HG03432 (cell line): ENCODE measurements around the gene MAT1A.
"Not testable (repeated sequence)": the region's sequence is repeated elsewhere in the genome, so short reads cannot be mapped to it uniquely, and the experiment has no call there.

Experiments used
- ATAC-seq: cut with Tn5 transposase; IDR thresholded peaks from one replicate; pipeline ENCODE4 v1.9.1; 2021; ENCODE audit warnings: mild to moderate bottlenecking, moderate library complexity; ENCODE audit not compliant: unreplicated experiment

Gene MAT1A

DNA sequence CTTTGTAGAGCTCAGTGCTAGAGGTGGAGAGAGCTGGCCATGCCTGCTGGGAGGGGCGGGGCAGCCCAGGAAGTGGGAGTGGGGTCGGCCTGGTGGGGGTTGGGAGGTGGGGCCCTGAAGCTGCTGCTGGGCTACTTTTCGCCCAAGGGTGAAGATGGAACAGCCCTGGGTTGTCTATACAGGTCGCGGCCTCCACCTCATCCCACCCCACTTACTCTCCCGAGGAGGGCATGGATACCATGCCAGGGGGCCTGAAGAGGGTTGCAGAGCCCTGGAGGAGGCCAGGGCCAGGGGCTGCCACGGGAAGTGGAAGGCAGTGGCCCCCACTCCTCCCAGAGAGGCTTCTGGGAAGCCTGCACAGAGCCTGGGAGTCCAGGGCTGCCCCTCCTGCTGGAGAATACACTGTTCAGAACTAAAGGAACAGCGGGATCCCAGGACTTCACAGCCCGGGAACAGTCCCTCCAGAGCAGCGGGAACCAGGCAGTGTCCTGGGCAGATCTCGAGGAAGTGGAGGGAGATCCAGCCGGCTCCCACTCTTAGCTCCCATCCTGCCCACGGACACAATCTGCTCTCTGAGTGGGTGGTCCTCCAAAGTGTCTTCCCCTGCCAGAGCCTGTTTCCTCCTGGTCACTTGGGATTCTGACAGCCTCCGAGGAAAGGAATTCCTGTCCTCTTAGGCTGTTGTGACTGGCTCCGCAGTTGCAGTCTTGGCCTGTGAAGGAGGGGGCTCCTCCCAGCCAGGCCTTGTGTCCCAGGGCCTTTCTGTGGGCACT is 23.5 kb downstream of the MAT1A start:
- ATAC-seq: no peak

GRCh38 chr10:80264081-80265056 is 25.1 kb downstream of the MAT1A start:
- ATAC-seq: no peak

DNA sequence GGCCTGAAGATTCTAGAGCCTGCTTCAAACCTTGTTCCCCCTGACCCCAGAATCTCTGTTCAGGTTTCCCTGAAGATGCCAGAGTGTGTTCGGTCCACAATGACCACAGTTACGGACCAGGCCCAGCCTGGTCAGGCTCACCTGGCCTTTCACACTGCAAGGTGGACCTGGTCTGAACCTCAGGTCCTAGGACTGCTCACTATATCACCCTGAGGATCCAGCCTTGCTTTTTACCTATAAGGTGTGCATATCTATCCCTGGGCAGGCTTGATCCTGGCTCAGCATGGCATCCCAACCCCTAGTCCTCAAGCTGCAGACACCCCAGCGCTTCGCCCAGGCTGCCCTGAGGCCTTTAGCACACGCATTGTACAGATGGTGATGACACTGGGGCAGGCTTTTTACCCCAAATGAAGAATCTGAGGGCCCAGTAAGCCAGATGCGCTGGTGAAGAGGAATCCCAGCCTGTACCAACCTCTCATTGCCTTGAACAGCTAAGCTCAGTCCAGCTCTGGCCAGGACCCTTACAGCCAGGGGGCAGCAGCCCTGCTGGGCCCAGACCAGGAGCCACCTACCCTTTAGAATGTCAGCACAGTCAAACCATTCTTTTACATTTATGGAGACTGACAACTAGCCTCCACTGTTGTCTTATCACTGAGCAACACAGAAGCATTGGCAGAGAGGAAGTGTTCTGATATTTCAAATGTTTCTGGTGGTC is 28.0 kb downstream of the MAT1A start:
- no peak for ATAC-seq

GRCh38 chr10:80260295-80261243 is 28.9 kb downstream of the MAT1A start:
- ATAC-seq: no peak

DNA sequence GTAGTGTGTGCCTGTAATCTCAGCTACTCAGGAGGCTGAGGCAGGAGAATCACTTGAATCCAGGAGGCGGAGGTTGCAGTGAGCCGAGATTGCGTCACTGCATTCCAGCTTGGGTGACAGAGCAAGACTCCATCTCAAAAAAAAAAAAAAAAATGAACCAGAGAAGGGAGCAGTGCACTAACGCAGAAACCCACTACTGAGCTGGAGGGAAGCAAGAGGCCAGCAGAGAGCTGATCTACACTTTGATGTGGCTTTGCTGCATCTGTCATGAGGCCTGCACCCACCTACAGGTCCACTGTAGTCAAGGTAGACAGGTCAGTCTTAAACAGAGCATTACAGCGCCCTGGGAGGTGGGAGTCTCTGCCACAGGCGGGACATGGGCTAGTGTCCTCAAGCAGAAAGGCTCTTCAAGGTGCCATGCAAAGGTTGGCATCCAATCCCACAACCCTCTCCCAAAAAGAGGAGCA is 30.0 kb downstream of the MAT1A start:
- no peak for ATAC-seq

DNA sequence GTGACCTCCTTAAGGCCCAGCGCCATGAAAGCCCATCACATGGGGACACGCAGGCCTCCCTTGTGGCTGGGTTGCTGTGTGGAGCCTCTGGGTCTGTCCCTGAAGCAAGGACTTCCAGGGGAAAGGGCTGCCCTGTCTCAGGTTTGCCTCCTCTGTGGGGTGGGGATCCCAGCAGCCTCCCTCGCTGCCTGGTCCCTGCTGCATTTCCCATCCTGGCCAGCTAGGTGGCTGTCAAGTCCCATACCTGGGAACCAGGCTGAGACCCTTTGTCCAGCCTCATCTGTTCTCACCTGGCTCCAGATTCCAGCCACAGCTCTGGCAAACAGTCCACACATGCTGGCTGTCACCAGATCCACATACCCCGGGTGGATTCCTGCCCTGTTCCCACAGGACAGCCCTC is 32.7 kb downstream of the MAT1A start:
- ATAC-seq: not testable (repeated sequence)

- not testable (repeated sequence) for ATAC-seq
Observed at GRCh38 chr10:80254726-80255125, 34.7 kb downstream of the MAT1A start.

DNA sequence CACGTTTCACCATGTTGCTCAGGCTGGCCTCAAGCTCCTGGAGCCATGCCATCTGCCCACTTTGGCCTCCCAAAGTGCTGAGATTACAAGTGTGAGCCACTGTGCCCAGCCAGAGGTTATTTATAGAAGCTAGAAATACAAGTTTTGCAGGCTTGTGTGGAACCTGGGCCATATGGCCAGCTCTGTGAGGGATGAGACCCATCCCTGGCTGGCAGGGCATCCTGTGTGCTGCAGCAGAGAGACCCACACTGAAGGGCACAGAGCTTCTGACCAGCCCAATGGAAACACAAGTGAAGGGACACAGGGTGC is 35.5 kb downstream of the MAT1A start:
- not testable (repeated sequence) for ATAC-seq

GRCh38 chr10:80253266-80253962 is 36.0 kb downstream of the MAT1A start:
- ATAC-seq: peak; percentile 80

GRCh38 chr10:80252296-80252887 is 37.1 kb downstream of the MAT1A start:
- ATAC-seq: no peak

- ATAC-seq: not testable (repeated sequence)
Observed at GRCh38 chr10:80251703-80252280, 37.7 kb downstream of the MAT1A start.

- not testable (repeated sequence) for ATAC-seq
Observed at GRCh38 chr10:80250399-80250798, 39.1 kb downstream of the MAT1A start.

DNA sequence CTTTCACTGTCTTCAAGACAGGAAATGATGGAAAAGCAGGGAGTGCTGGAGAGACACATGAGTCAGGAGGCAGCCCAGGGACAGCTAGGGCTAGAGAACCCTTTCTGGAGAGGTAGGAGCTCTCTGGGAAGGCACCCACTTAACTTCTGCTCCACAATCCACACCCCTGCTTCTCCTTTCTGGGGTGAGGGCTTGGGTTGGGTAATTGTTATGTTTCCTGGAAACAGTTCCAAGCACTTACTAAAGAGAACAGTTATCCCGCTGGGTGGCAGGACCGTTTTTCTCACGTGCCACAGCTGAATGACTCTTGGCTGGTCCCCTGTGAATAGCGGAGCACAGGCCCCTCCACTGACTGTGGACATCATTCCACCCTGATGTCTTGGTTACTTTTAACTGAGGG is 39.6 kb downstream of the MAT1A start:
- ATAC-seq: not testable (repeated sequence)

DNA sequence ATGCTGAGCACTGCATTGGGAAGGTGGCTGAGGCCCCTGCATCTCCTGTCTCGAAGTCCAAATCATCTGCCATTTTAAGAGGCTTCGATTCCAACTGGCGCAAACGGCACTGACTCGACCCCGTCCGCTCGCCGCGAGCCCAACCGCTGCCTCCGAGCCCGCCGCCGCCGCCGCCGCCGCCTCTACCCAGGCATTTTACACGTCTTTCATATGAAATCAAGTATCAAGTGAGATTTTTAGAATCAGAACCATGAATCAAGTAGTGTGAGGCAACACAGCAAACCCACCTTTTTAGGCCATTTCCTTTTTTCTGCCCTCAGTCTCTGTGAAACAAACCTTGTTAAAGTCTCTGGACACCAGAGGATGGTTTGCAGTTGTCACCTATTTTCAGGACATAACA is 41.8 kb downstream of the MAT1A start:
- ATAC-seq: not testable (repeated sequence)

DNA sequence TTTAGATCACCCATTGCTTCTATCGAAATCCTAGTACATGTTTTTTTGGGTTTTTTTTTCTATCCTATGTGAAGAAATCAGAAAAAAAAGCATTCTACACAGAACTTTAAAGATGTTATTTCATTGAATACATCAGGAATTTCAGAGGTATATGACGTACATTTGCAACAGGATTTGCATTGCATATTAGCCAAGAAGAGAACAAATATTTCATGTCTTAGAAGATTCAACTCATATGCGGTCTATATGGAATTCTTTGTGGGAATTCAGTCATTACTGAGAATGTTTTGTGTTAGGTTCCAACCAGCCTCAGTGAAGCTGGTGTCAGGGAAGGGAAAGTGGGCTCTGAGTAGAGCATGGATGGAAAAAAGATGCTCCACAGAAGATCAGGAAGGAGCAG is 45.1 kb downstream of the MAT1A start:
- ATAC-seq: not testable (repeated sequence)

- not testable (repeated sequence) for ATAC-seq
Observed at GRCh38 chr10:80242341-80242740, 47.1 kb downstream of the MAT1A start.

GRCh38 chr10:80236457-80236856 is 53.0 kb downstream of the MAT1A start:
- ATAC-seq: not testable (repeated sequence)

- peak; percentile 100 for ATAC-seq
Observed at GRCh38 chr10:80234331-80235235, 54.9 kb downstream of the MAT1A start.
